WTC11 (cell line): ENCODE data around the gene HIGD1B. TPM values are rescaled to one million over a fixed set of nuclear protein-coding genes. Genes with fewer than 3 reads are reported as not detected.

Experiments used
- ATAC-seq: fragments of 200-7000 bp; cut with Tn5 transposase; 2 replicates; pipeline ENCODE4 v1.10.0; 2021; ENCODE audit warnings: mild to moderate bottlenecking, moderate library complexity
- CTCF ChIA-PET: fragments of 300-600 bp; sonication (Branson Sonifier 250); formaldehyde crosslinking; loops from one replicate; lab custom pipeline; 2021; ENCODE audit warnings: antibody characterized with exemption; lab: Charles Lee
- POLR2A ChIA-PET: fragments of 350-600 bp; sonication (Branson Sonifier 250); formaldehyde crosslinking; loops from one replicate; lab custom pipeline; 2021; ENCODE audit warnings: antibody characterized with exemption; lab: Charles Lee
- DNase-seq: peaks from one replicate; pipeline ENCODE4 v3.0.0; 2021; ENCODE audit warnings: low spot score
- H3K27ac Mint-ChIP-seq: 2 replicates; pipeline ENCODE4 v1.8.0; 2021; ENCODE audit warnings: mixed read lengths
- H3K27me3 Mint-ChIP-seq: 2 replicates; pipeline ENCODE4 v1.8.0; 2021; ENCODE audit warnings: low read depth, mild to moderate bottlenecking, moderate library complexity, mixed read lengths
- H3K36me3 Mint-ChIP-seq: 2 replicates; pipeline ENCODE4 v1.8.0; 2021; ENCODE audit warnings: mixed read lengths
- H3K4me1 Mint-ChIP-seq: 2 replicates; pipeline ENCODE4 v1.8.0; 2022; ENCODE audit warnings: mixed read lengths
- H3K4me3 Mint-ChIP-seq: 2 replicates; pipeline ENCODE4 v1.8.0; 2021; ENCODE audit warnings: mild to moderate bottlenecking, moderate library complexity, mixed read lengths
- H3K9me3 Mint-ChIP-seq: 2 replicates; pipeline ENCODE4 v1.8.0; 2021; ENCODE audit warnings: mixed read lengths
- EMX1 ChIP-seq: fragments of 250-450 bp; sonication (Bioruptor Pico); IDR thresholded peaks from 2 replicates; pipeline ENCODE4 v1.8.0; 2021; ENCODE audit warnings: mild to moderate bottlenecking
- ZNF232 ChIP-seq: sonication (generic); formaldehyde crosslinking; IDR thresholded peaks from 2 replicates; pipeline ENCODE4 v1.8.0; 2022; ENCODE audit warnings: mild to moderate bottlenecking, missing genetic modification reagents
- ZNF396 ChIP-seq: fragments of 250-450 bp; sonication (Bioruptor Pico); IDR thresholded peaks from 2 replicates; pipeline ENCODE4 v1.8.0; 2021; ENCODE audit warnings: mild to moderate bottlenecking, moderate library complexity, borderline replicate concordance
- total RNA-seq: library from RNA; stranded (reverse); gene quantifications from 3 replicates; pipeline ENCODE4 v1.2.3, GENCODE V29; 2021
- TF ChIP-seq, protein P1 (sequence below): sonication (generic); formaldehyde crosslinking; IDR thresholded peaks from 2 replicates; pipeline ENCODE4 v1.8.1; 2022; ENCODE audit warnings: mild to moderate bottlenecking, moderate library complexity, missing genetic modification reagents
- TF ChIP-seq, protein P2 (sequence below): fragments of 200-600 bp; IDR thresholded peaks from 2 replicates; pipeline ENCODE4 v1.8.0; 2022; ENCODE audit warnings: antibody characterized with exemption
- TF ChIP-seq, protein P3 (sequence below): sonication (generic); formaldehyde crosslinking; IDR thresholded peaks from 2 replicates; pipeline ENCODE4 v1.8.0; 2022; ENCODE audit warnings: mild to moderate bottlenecking, missing genetic modification reagents
- TF ChIP-seq, protein P4 (sequence below): sonication (generic); formaldehyde crosslinking; IDR thresholded peaks from 2 replicates; pipeline ENCODE4 v1.8.1; 2022; ENCODE audit warnings: missing genetic modification reagents, borderline replicate concordance
- TF ChIP-seq, protein P5 (sequence below): sonication (generic); formaldehyde crosslinking; IDR thresholded peaks from 2 replicates; pipeline ENCODE4 v1.8.1; 2023; ENCODE audit warnings: mild to moderate bottlenecking, missing genetic modification reagents
- TF ChIP-seq, protein P6 (sequence below): fragments of 250-450 bp; sonication (Bioruptor Pico); IDR thresholded peaks from 2 replicates; pipeline ENCODE4 v2.1.2; 2022; ENCODE audit warnings: mild to moderate bottlenecking, moderate library complexity
- TF ChIP-seq, protein P7 (sequence below): sonication (generic); formaldehyde crosslinking; IDR thresholded peaks from 2 replicates; pipeline ENCODE4 v1.8.0; 2023; ENCODE audit warnings: missing genetic modification reagents, mild to moderate bottlenecking, borderline replicate concordance
- TF ChIP-seq, protein P8 (sequence below): sonication (generic); formaldehyde crosslinking; IDR thresholded peaks from 2 replicates; pipeline ENCODE4 v1.8.1; 2023; ENCODE audit warnings: mild to moderate bottlenecking, missing genetic modification reagents, moderate library complexity

HIGD1B gene
- total RNA-seq, 1 experiment from 2014 or later, result not detected

DNA sequence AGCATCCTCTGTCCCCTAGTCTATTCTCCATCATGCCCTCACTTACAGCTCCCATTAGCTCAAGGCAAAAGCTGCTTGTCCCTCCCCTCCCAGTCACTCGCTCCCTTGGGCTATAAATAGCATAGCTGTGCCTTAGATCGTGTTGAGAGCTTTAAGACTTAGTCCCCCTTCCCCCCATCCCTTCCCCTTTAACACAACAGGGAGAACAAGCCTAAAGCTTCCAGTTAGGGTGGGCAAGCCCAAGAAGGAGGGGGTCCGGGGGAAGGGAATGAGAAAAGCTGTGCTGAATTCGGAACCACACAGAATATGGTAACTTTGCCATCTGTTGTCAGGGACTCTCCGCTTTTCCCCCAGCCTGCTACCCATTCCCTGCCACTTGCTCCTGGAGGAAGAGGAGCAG, 4.9 kb upstream of the HIGD1B start (continued):
- TF ChIP-seq, protein P1, sequence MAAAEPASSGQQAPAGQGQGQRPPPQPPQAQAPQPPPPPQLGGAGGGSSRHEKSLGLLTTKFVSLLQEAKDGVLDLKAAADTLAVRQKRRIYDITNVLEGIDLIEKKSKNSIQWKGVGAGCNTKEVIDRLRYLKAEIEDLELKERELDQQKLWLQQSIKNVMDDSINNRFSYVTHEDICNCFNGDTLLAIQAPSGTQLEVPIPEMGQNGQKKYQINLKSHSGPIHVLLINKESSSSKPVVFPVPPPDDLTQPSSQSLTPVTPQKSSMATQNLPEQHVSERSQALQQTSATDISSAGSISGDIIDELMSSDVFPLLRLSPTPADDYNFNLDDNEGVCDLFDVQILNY (CRISPR knock-in tag), result no peak
- no peak for TF ChIP-seq ZNF232 (CRISPR knock-in tag)
- TF ChIP-seq EMX1 (CRISPR knock-in tag), result no peak
- no peak for TF ChIP-seq ZNF396
- TF ChIP-seq, protein P2, sequence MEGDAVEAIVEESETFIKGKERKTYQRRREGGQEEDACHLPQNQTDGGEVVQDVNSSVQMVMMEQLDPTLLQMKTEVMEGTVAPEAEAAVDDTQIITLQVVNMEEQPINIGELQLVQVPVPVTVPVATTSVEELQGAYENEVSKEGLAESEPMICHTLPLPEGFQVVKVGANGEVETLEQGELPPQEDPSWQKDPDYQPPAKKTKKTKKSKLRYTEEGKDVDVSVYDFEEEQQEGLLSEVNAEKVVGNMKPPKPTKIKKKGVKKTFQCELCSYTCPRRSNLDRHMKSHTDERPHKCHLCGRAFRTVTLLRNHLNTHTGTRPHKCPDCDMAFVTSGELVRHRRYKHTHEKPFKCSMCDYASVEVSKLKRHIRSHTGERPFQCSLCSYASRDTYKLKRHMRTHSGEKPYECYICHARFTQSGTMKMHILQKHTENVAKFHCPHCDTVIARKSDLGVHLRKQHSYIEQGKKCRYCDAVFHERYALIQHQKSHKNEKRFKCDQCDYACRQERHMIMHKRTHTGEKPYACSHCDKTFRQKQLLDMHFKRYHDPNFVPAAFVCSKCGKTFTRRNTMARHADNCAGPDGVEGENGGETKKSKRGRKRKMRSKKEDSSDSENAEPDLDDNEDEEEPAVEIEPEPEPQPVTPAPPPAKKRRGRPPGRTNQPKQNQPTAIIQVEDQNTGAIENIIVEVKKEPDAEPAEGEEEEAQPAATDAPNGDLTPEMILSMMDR, result no peak
- TF ChIP-seq, protein P3, sequence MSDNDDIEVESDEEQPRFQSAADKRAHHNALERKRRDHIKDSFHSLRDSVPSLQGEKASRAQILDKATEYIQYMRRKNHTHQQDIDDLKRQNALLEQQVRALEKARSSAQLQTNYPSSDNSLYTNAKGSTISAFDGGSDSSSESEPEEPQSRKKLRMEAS (CRISPR knock-in tag), result no peak
- TF ChIP-seq, protein P4, sequence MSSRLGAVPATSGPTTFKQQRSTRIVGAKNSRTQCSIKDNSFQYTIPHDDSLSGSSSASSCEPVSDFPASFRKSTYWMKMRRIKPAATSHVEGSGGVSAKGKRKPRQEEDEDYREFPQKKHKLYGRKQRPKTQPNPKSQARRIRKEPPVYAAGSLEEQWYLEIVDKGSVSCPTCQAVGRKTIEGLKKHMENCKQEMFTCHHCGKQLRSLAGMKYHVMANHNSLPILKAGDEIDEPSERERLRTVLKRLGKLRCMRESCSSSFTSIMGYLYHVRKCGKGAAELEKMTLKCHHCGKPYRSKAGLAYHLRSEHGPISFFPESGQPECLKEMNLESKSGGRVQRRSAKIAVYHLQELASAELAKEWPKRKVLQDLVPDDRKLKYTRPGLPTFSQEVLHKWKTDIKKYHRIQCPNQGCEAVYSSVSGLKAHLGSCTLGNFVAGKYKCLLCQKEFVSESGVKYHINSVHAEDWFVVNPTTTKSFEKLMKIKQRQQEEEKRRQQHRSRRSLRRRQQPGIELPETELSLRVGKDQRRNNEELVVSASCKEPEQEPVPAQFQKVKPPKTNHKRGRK, result no peak
- TF ChIP-seq, protein P5, sequence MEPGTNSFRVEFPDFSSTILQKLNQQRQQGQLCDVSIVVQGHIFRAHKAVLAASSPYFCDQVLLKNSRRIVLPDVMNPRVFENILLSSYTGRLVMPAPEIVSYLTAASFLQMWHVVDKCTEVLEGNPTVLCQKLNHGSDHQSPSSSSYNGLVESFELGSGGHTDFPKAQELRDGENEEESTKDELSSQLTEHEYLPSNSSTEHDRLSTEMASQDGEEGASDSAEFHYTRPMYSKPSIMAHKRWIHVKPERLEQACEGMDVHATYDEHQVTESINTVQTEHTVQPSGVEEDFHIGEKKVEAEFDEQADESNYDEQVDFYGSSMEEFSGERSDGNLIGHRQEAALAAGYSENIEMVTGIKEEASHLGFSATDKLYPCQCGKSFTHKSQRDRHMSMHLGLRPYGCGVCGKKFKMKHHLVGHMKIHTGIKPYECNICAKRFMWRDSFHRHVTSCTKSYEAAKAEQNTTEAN (CRISPR knock-in tag), result no peak
- TF ChIP-seq, protein P6, sequence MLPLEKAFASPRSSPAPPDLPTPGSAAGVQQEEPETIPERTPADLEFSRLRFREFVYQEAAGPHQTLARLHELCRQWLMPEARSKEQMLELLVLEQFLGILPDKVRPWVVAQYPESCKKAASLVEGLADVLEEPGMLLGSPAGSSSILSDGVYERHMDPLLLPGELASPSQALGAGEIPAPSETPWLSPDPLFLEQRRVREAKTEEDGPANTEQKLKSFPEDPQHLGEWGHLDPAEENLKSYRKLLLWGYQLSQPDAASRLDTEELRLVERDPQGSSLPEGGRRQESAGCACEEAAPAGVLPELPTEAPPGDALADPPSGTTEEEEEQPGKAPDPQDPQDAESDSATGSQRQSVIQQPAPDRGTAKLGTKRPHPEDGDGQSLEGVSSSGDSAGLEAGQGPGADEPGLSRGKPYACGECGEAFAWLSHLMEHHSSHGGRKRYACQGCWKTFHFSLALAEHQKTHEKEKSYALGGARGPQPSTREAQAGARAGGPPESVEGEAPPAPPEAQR (CRISPR knock-in tag), result no peak

DNA sequence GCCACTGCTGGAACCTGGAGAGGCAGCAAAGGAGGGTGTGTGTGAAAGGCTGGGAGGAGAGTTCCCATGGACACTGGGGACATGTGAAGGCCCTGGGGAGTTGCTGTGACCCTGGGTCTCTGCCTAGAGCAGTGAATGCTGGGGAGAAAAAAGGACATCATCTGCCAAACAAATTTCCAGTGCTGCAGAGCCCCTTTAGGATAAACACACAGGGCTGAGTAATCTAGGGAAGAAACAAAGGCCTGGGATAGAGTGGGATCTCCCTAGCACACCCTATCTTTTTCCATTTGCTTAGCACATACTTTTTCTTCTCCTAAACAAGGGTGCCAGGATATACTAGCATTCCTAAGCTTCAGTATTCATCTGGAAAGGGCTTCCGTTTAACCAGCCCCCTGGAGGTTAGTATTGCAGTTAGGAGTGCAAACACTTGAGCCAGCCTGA, 3.3 kb upstream of the HIGD1B start:
- H3K27me3 Mint-ChIP-seq, result no peaks in the 10 kb centered on the region

More for the DNA sequence above, 3.3 kb upstream of the HIGD1B start:
- Mint-ChIP-seq H3K4me3 (no peak overlapping the region), H3K4me1 (peaks cover 45% of the 10 kb centered on the region), H3K36me3 (no peaks in the 10 kb centered on the region), H3K27ac (peak overlapping the region; percentile 60; the same call in 1 of the 2 replicates), H3K9me3 (no peaks in the 10 kb centered on the region)
- TF ChIP-seq, protein P7, sequence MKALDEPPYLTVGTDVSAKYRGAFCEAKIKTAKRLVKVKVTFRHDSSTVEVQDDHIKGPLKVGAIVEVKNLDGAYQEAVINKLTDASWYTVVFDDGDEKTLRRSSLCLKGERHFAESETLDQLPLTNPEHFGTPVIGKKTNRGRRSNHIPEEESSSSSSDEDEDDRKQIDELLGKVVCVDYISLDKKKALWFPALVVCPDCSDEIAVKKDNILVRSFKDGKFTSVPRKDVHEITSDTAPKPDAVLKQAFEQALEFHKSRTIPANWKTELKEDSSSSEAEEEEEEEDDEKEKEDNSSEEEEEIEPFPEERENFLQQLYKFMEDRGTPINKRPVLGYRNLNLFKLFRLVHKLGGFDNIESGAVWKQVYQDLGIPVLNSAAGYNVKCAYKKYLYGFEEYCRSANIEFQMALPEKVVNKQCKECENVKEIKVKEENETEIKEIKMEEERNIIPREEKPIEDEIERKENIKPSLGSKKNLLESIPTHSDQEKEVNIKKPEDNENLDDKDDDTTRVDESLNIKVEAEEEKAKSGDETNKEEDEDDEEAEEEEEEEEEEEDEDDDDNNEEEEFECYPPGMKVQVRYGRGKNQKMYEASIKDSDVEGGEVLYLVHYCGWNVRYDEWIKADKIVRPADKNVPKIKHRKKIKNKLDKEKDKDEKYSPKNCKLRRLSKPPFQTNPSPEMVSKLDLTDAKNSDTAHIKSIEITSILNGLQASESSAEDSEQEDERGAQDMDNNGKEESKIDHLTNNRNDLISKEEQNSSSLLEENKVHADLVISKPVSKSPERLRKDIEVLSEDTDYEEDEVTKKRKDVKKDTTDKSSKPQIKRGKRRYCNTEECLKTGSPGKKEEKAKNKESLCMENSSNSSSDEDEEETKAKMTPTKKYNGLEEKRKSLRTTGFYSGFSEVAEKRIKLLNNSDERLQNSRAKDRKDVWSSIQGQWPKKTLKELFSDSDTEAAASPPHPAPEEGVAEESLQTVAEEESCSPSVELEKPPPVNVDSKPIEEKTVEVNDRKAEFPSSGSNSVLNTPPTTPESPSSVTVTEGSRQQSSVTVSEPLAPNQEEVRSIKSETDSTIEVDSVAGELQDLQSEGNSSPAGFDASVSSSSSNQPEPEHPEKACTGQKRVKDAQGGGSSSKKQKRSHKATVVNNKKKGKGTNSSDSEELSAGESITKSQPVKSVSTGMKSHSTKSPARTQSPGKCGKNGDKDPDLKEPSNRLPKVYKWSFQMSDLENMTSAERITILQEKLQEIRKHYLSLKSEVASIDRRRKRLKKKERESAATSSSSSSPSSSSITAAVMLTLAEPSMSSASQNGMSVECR (CRISPR knock-in tag), result no peak
- TF ChIP-seq, protein P8, sequence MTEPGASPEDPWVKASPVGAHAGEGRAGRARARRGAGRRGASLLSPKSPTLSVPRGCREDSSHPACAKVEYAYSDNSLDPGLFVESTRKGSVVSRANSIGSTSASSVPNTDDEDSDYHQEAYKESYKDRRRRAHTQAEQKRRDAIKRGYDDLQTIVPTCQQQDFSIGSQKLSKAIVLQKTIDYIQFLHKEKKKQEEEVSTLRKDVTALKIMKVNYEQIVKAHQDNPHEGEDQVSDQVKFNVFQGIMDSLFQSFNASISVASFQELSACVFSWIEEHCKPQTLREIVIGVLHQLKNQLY (CRISPR knock-in tag), result no peak
- ATAC-seq, result peak; percentile 54
- POLR2A ChIA-PET, result interaction anchor here (0.7 to 1.5 kb wide), 3 partner anchors 64 to 69 kb away, joined by 3 to 5 read pairs (median 4); no protein-coding TSS in a partner anchor
- DNase-seq, result no peak
- CTCF ChIA-PET, result interaction anchor here (0.6 to 3.3 kb wide), 15 partner anchors 8 to 291 kb away, joined by 3 to 33 read pairs (median 3); partner anchors contain the start of gene ACBD4
